GM19099 (cell line): ENCODE results near the gene RSL24D1.

Experiments
- POLR2A ChIP-seq: IDR thresholded peaks from 3 replicates; pipeline ENCODE4 v1.6.1; 2011; ENCODE audit warnings: low read depth; ENCODE audit not compliant: insufficient read length; ENCODE audit errors: extremely low read depth

Gene RSL24D1

GRCh38 chr15:55151631-55152030 lies 45.1 kb downstream of the RSL24D1 start:
- no peak for TF ChIP-seq POLR2A

GRCh38 chr15:55133972-55134371 lies 62.8 kb downstream of the RSL24D1 start:
- TF ChIP-seq POLR2A = no peak

- TF ChIP-seq POLR2A = no peak
These were observed 64.1 kb downstream of the RSL24D1 start for GRCh38 chr15:55132672-55133071.
